Ishikawa (cell line): ENCODE data around the gene HELZ2.

Experiments
- EP300 ChIP-seq: IDR thresholded peaks from 2 replicates; pipeline ENCODE4 v1.6.1; 2012; ENCODE audit warnings: borderline replicate concordance
- FOXM1 ChIP-seq: IDR thresholded peaks from 2 replicates; pipeline ENCODE4 v1.6.1; 2012; ENCODE audit warnings: low read depth, borderline replicate concordance
- TAF1 ChIP-seq: IDR thresholded peaks from 2 replicates; pipeline ENCODE4 v1.6.1; 2012; ENCODE audit warnings: low read depth, mild to moderate bottlenecking
- TCF12 ChIP-seq: IDR thresholded peaks from 2 replicates; pipeline ENCODE4 v1.6.1; 2012; ENCODE audit warnings: low read depth
- ZBTB7A ChIP-seq: IDR thresholded peaks from 2 replicates; pipeline ENCODE4 v1.6.1; 2012; ENCODE audit warnings: low read depth
- TF ChIP-seq, protein P1 (sequence below): IDR thresholded peaks from 2 replicates; pipeline ENCODE4 v1.6.1; 2012; ENCODE audit warnings: low read depth, mild to moderate bottlenecking

GRCh38 chr20:63553933-63554290 is 20.1 kb downstream of the HELZ2 start, which contains the start of gene FNDC11:
- TF ChIP-seq ZBTB7A (peak; percentile 74; the same call in 1 of the 2 replicates), FOXM1 (no peak), TCF12 (no peak), EP300 (no peak), TAF1 (no peak; the same call in 1 of the 2 replicates)
- TF ChIP-seq, protein P1, sequence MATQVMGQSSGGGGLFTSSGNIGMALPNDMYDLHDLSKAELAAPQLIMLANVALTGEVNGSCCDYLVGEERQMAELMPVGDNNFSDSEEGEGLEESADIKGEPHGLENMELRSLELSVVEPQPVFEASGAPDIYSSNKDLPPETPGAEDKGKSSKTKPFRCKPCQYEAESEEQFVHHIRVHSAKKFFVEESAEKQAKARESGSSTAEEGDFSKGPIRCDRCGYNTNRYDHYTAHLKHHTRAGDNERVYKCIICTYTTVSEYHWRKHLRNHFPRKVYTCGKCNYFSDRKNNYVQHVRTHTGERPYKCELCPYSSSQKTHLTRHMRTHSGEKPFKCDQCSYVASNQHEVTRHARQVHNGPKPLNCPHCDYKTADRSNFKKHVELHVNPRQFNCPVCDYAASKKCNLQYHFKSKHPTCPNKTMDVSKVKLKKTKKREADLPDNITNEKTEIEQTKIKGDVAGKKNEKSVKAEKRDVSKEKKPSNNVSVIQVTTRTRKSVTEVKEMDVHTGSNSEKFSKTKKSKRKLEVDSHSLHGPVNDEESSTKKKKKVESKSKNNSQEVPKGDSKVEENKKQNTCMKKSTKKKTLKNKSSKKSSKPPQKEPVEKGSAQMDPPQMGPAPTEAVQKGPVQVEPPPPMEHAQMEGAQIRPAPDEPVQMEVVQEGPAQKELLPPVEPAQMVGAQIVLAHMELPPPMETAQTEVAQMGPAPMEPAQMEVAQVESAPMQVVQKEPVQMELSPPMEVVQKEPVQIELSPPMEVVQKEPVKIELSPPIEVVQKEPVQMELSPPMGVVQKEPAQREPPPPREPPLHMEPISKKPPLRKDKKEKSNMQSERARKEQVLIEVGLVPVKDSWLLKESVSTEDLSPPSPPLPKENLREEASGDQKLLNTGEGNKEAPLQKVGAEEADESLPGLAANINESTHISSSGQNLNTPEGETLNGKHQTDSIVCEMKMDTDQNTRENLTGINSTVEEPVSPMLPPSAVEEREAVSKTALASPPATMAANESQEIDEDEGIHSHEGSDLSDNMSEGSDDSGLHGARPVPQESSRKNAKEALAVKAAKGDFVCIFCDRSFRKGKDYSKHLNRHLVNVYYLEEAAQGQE, result no peak
